GM12873 (cell line): ENCODE data around the gene EEF2K.

Experiments used
- TF ChIP-seq, protein P1 (sequence below): IDR thresholded peaks from 2 replicates; pipeline ENCODE4 v1.5.1; 2012; ENCODE audit warnings: low read depth, mild to moderate bottlenecking, moderate library complexity, low read length, control low read depth; ENCODE audit not compliant: insufficient read depth; ENCODE audit errors: missing control alignments

EEF2K gene

GRCh38 chr16:22264786-22265185 lies 58.7 kb downstream of the EEF2K start:
- TF ChIP-seq, protein P1, sequence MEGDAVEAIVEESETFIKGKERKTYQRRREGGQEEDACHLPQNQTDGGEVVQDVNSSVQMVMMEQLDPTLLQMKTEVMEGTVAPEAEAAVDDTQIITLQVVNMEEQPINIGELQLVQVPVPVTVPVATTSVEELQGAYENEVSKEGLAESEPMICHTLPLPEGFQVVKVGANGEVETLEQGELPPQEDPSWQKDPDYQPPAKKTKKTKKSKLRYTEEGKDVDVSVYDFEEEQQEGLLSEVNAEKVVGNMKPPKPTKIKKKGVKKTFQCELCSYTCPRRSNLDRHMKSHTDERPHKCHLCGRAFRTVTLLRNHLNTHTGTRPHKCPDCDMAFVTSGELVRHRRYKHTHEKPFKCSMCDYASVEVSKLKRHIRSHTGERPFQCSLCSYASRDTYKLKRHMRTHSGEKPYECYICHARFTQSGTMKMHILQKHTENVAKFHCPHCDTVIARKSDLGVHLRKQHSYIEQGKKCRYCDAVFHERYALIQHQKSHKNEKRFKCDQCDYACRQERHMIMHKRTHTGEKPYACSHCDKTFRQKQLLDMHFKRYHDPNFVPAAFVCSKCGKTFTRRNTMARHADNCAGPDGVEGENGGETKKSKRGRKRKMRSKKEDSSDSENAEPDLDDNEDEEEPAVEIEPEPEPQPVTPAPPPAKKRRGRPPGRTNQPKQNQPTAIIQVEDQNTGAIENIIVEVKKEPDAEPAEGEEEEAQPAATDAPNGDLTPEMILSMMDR = no peak

GRCh38 chr16:22265351-22265750 lies 59.3 kb downstream of the EEF2K start:
- TF ChIP-seq, protein P1 = no peak

- TF ChIP-seq, protein P1 = no peak
These were observed 60.5 kb downstream of the EEF2K start for GRCh38 chr16:22266546-22266945.

DNA sequence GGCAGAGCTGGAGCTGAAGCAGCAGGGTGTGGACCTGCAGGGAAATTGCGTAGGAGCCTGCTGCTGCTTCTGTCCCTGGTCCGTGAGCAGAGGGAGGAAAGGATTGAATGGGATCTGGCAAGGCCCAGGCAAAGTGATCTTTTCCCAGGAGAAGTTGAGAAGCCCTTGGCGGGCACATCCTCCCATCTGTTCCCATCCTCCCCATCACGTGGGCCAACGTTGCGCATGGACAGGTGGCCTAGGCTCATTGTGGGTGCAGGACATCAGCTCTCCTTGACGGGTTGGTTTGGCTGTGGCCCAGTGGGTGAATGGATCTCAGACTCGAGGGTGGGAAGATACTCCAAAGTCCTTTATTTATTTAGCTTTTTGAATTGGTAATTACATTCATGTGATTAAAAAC lies 61.7 kb downstream of the EEF2K start:
- TF ChIP-seq, protein P1 = no peak

DNA sequence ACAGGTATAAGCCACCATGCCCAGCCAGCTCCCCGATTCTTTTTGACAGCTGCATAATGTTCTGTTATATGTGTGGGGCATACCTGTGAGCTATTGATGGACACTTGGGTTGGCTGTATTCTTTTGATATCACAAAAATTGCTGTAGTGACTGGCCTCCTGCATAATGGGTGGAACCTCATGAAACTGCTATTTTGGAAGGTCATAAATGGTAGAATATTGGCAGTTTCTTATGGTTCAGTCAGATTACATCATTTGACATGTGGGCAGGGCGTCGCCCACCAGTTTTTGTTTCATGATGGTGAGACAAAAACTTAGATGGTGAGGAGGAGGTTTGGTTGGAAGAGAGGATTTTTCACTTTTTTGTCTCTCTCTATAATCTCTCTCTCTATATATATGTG lies 64.4 kb downstream of the EEF2K start:
- TF ChIP-seq, protein P1 = no peak

DNA sequence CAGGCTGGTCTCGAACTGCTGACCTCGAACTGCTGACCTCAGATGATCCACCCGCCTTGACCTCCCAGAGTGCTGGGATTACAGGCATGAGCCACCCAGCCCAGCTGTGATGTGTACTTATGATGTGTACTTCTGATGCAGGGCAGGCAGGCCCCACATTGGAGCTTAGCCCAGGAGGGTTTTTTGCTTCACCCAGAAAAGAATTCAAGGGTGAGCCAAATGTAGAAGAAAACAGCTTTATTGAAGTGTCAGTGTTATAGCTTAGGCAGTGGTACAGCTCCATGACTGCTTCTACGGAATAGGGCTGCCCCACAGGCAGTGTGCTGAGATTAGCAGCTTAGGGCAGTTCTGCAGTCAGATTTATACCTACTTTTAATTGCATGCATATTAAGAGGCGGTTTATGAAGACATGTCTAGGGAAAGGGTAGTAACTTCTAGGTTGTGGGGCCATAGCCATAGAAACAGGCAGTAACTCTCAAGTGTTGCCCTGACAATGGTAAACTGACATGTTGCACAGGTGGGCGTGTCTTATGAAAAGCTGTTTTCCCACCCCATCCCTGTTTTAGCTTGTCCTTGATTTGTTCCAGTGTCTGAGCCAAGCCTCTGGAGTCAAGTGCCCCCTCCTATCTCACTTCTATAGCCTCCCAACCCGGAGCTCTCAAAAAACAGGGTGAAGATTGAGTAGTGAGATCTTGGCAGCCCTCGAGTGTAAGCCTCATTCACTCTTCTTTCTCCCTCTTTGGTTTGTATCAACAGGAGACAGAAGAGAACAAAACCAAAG lies 67.0 kb downstream of the EEF2K start:
- TF ChIP-seq, protein P1 = no peak

DNA sequence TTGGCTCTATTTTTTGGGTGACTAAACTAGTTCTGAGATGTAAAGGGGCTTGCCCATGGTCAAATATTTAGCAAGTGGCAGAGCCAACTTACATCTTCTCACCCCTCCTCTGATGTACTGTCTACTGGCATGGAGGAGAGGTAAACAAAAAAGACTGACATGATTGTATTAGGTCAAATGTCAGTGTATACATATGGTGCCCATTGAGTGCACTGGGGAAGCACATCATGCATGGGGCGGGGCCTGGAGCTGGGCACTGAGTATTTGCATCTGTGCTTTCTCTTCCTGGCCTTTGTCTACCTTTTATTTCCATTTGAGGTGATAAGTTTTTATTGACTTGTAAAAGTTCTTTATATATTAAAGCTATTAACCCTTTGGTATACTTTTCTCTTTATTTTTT lies 68.8 kb downstream of the EEF2K start:
- TF ChIP-seq, protein P1 = no peak
